Activated T-cell treated with anti-CD3 and anti-CD28 coated beads, Interleukin-2, amount 50 U/mL, for 24 hours (primary cell): ENCODE data around the gene EIF4G3.
A peak's percentile ranks its signal among the peaks of the same experiment; 100 is the strongest.

Source experiments
- DNase-seq: peaks from one replicate; pipeline ENCODE4 v3.0.0-alpha.2; 2020
- H3K27ac Mint-ChIP-seq: 2 replicates; pipeline ENCODE4 v1.8.0; 2020; ENCODE audit warnings: mild to moderate bottlenecking, mixed read lengths
- H3K27me3 Mint-ChIP-seq: 2 replicates; pipeline ENCODE4 v1.8.0; 2020; ENCODE audit warnings: mixed read lengths
- H3K36me3 Mint-ChIP-seq: 2 replicates; pipeline ENCODE4 v1.8.0; 2020; ENCODE audit warnings: low read depth, mixed read lengths
- H3K4me1 Mint-ChIP-seq: 2 replicates; pipeline ENCODE4 v1.8.0; 2020; ENCODE audit warnings: low read depth, mixed read lengths
- H3K4me3 Mint-ChIP-seq: 2 replicates; pipeline ENCODE4 v1.8.0; 2020; ENCODE audit warnings: mild to moderate bottlenecking, moderate library complexity, mixed read lengths
- H3K9me3 Mint-ChIP-seq: 2 replicates; pipeline ENCODE4 v1.8.0; 2020; ENCODE audit warnings: mixed read lengths

EIF4G3 gene

DNA sequence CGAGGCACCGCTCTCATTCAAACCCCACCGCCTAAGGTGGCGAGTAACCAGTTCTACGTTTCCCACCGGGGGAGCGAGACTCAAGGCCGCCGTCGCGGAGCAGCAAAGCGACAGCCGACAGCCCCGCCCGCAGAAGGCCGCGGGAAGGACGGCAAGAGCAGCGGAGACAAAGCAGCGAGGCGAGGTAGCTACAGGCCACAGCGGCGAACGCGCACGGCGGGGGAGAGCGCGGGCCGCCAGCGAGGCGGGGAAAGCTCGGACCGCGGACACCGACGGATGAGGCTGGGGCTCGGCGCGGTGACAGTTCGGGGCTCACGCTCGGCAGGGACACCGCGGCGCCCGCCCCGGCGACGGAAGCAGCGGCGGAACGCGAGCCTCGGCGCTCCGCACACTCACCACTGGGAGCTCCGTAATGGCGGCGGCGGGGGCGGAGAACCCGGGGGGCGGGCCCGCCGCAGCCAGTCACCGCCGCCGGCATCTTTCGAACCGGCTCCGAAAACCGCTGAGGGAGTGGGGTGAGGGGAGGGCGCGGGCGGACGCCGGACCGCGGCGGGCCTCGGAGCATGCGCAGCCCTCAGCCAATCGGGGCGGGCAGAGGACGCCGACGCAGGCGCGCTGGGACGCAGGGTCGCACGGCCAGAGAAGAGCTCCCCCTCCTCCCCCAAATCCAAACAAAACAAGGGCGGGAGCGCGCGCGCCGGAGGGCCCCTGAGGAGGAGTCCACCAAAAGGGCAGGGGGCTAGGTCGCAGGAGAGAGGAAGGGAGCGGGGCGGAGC is 390.3 kb downstream of the EIF4G3 start:
- Mint-ChIP-seq H3K4me1 (peaks cover 33% of the 10 kb centered on the region), H3K4me3 (peak overlapping the region; percentile 97), H3K36me3 (peaks cover 29% of the 10 kb centered on the region), H3K9me3 (no peaks in the 10 kb centered on the region), H3K27ac (peak overlapping the region; percentile 97), H3K27me3 (peaks cover 3% of the 10 kb centered on the region)
- DNase-seq = peak; percentile 98

DNA sequence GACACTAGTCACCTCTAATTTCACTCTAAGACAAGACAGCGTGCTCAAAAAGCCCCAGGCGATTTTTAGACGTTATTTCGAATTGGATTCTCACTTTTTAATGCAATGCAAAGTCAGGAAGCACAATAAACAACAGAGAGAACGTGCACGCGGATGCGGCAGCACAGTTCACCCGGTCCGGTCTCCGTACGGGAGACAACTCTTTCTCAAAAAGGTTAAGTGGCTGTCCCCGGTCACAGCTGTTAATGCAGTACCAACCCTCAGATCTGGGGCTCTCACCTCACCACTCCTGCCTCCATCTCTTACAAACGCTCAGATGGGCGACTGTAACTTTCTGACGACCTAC is 390.8 kb downstream of the EIF4G3 start:
- DNase-seq = no peak
- Mint-ChIP-seq H3K4me3 (peak overlapping the region; percentile 97), H3K4me1 (peaks cover 37% of the 10 kb centered on the region), H3K27ac (peak overlapping the region; percentile 97), H3K27me3 (peaks cover 2% of the 10 kb centered on the region), H3K36me3 (peaks cover 34% of the 10 kb centered on the region), H3K9me3 (no peaks in the 10 kb centered on the region)

- Mint-ChIP-seq H3K9me3 (no peaks in the 10 kb centered on the region), H3K36me3 (peaks cover 92% of the 10 kb centered on the region), H3K27me3 (no peaks in the 10 kb centered on the region)
These were observed 401.0 kb downstream of the EIF4G3 start for GRCh38 chr1:20775700-20776099.

DNA sequence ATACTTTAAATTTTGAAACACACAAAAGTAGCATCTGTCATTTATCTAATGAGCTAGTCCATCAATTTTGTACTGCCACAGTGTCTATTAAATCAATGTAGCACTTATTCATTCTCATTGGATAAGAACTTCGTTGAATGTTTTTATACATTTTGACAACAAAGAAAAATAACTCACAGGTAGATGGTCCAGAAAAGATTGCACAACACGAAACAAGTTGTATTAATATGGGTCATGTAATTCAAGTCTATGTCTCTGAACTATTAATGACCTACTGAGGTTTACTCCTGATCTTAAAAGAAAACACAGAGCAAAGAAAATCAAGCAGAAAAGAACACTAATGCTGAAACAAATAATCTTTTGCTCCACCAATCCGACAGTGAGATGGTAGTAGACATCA is 404.9 kb downstream of the EIF4G3 start:
- Mint-ChIP-seq H3K4me3 (no peak overlapping the region), H3K27me3 (no peaks in the 10 kb centered on the region), H3K36me3 (peaks cover 94% of the 10 kb centered on the region), H3K9me3 (no peaks in the 10 kb centered on the region), H3K27ac (no peak overlapping the region), H3K4me1 (peaks cover 11% of the 10 kb centered on the region)
- no peak for DNase-seq

More at GRCh38 chr1:20775700-20776099, 401.0 kb downstream of the EIF4G3 start:
- DNase-seq = no peak
- no peak overlapping the region for H3K4me3 Mint-ChIP-seq
- peak overlapping the region; percentile 54 for H3K27ac Mint-ChIP-seq
- peaks cover 33% of the 10 kb centered on the region for H3K4me1 Mint-ChIP-seq

DNA sequence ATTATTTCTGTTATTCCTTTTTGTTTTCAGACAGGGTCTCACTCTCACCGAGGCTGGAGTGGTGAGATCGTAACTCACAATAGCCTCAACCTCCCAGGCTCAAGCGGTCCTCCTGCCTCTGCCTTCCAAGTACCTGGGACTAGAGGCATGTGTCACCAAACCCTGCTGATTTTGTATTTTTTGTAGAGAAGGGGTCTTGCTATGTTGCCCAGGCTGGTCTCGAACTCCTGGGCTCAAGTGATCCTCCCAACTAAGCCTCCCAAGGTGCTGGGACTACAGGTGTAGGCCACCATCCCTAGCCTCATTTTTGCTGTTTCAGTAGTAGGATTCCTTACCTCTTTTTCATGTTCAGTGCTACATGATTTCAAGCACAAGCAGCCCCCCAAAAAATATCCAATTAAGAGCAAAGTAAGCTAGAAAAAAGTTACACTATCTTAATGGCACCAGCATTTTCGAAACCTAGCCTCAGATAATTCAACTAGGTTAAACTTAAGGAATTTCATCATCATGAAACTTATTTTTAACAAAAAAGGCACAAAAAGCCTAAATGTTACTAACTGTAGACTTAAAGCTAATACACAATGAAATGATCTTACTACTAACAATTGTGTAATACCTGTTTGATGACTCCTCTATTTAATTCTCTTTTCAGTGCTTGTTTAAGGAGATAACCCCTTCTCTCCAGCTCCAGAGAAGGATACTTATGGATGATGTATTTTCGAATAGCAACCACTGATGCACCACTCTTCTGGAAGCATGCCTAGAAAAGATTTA is 406.2 kb downstream of the EIF4G3 start:
- Mint-ChIP-seq H3K27ac (no peak overlapping the region), H3K4me1 (peaks cover 2% of the 10 kb centered on the region), H3K4me3 (no peak overlapping the region), H3K9me3 (no peaks in the 10 kb centered on the region), H3K27me3 (no peaks in the 10 kb centered on the region), H3K36me3 (peaks cover 94% of the 10 kb centered on the region)
- DNase-seq = no peak

DNA sequence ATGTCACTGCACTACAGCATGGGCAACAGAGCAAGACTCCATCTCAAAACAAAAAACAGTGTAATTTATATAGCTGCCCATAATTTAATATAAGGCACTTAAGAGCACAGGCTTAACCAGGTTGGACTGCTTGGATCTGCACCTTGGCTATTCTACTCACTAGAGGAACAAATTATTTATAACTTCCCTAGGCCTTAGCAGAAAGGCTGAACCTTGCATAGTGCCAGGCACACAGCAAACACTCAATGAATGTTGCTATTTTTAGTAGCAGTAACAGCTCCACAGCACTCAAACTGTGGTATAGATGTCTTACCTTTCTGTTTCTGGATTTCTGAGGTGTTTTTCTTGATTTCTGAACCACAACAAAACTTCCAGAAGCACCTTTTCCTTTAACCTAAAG is 409.4 kb downstream of the EIF4G3 start:
- Mint-ChIP-seq H3K4me1 (no peaks in the 10 kb centered on the region), H3K27ac (no peak overlapping the region), H3K36me3 (peaks cover 95% of the 10 kb centered on the region), H3K9me3 (no peaks in the 10 kb centered on the region), H3K4me3 (no peak overlapping the region), H3K27me3 (no peaks in the 10 kb centered on the region)
- no peak for DNase-seq

- H3K36me3 Mint-ChIP-seq = peaks cover 96% of the 10 kb centered on the region
- no peaks in the 10 kb centered on the region for H3K4me1 Mint-ChIP-seq
- no peak overlapping the region for H3K27ac Mint-ChIP-seq
These were observed 413.3 kb downstream of the EIF4G3 start for GRCh38 chr1:20763417-20763816.

DNA sequence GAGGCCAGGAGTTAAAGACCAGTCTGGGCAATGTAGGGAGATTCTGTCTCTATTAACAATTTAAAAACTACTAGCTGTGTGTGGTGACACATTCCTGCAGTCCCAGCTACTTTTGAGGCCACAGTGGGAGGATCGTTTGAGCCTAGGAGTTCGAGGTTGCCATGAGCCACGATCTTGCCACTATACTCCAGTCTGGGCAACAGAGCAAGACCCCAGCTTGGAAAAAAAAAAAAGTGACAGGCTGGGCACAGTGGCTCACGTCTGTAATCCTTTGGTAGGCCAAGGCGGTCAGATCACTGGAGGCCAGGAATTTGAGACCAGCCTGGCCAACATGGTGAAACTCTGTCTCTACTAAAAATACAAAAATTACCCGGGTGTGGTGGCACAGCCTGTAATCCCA is 416.4 kb downstream of the EIF4G3 start:
- H3K9me3 Mint-ChIP-seq = no peaks in the 10 kb centered on the region
- no peak overlapping the region for H3K4me3 Mint-ChIP-seq
- no peak for DNase-seq
- H3K27ac Mint-ChIP-seq = no peak overlapping the region
- no peaks in the 10 kb centered on the region for H3K4me1 Mint-ChIP-seq
- H3K27me3 Mint-ChIP-seq = no peaks in the 10 kb centered on the region
- peaks cover 92% of the 10 kb centered on the region for H3K36me3 Mint-ChIP-seq

More at GRCh38 chr1:20763417-20763816, 413.3 kb downstream of the EIF4G3 start:
- Mint-ChIP-seq H3K9me3 (no peaks in the 10 kb centered on the region), H3K4me3 (no peak overlapping the region), H3K27me3 (no peaks in the 10 kb centered on the region)
- no peak for DNase-seq
